Astrocyte (in vitro differentiated cells and primary cell): ENCODE data around the gene UTP18. TPM values are rescaled to one million over a fixed set of nuclear protein-coding genes. Genes with fewer than 3 reads are reported as not detected.
"Not testable (repeated sequence)": the region's sequence is repeated elsewhere in the genome, so short reads cannot be mapped to it uniquely, and the experiment has no call there.

ENCODE experiments used
- DNase-seq: peaks from one replicate; pipeline ENCODE4 v3.0.0-alpha.2; 2010; ENCODE audit warnings: low read depth
- FAIRE-seq: peaks from 2 replicates; lab custom pipeline; 2011; peaks lifted over from hg19 to GRCh38; lab: Jason Lieb, UNC
- H2AFZ ChIP-seq: 2 replicates; pipeline ENCODE4 v1.6.0; 2012; ENCODE audit warnings: low read depth, low read length, inconsistent platforms
- H3K27ac ChIP-seq: 2 replicates; pipeline ENCODE4 v1.5.1; 2011; ENCODE audit warnings: low read depth, low read length, inconsistent platforms
- H3K27me3 ChIP-seq: 2 replicates; pipeline ENCODE4 v1.6.0; 2011; ENCODE audit warnings: low read length, inconsistent platforms; ENCODE audit not compliant: insufficient read depth
- H3K36me3 ChIP-seq: 2 replicates; pipeline ENCODE4 v1.5.1; 2011; ENCODE audit warnings: low read length, inconsistent platforms; ENCODE audit not compliant: insufficient read depth
- H3K4me1 ChIP-seq: 2 replicates; pipeline ENCODE4 v1.5.1; 2011; ENCODE audit warnings: low read length, inconsistent platforms; ENCODE audit not compliant: insufficient read depth
- H3K4me2 ChIP-seq: 2 replicates; pipeline ENCODE4 v1.6.0; 2012; ENCODE audit warnings: low read length, inconsistent platforms
- H3K4me3 ChIP-seq: 2 replicates; pipeline ENCODE4 v1.5.1; 2011; ENCODE audit warnings: low read depth, mild to moderate bottlenecking, low read length, inconsistent platforms; ENCODE audit not compliant: insufficient read depth
- H3K79me2 ChIP-seq: 2 replicates; pipeline ENCODE4 v1.6.0; 2012; ENCODE audit warnings: mild to moderate bottlenecking, low read length, inconsistent platforms; ENCODE audit not compliant: insufficient read depth
- H3K9ac ChIP-seq: 2 replicates; pipeline ENCODE4 v1.6.0; 2012; ENCODE audit warnings: mild to moderate bottlenecking, low read length, inconsistent platforms
- H3K9me3 ChIP-seq: 2 replicates; pipeline ENCODE4 v1.5.1; 2012; ENCODE audit warnings: low read depth, mild to moderate bottlenecking, low read length, inconsistent platforms; ENCODE audit not compliant: insufficient read depth
- H4K20me1 ChIP-seq: 2 replicates; pipeline ENCODE4 v1.6.0; 2012; ENCODE audit warnings: low read length, inconsistent platforms; ENCODE audit not compliant: insufficient read depth
- H3K27ac Mint-ChIP-seq: one replicate; pipeline ENCODE4 v1.8.0; 2021; ENCODE audit warnings: mild to moderate bottlenecking, mixed read lengths; ENCODE audit not compliant: unreplicated experiment
- H3K27me3 Mint-ChIP-seq: one replicate; pipeline ENCODE4 v1.8.0; 2021; ENCODE audit warnings: low read depth, mixed read lengths; ENCODE audit not compliant: unreplicated experiment
- H3K36me3 Mint-ChIP-seq: one replicate; pipeline ENCODE4 v1.8.0; 2021; ENCODE audit warnings: low read depth, mixed read lengths; ENCODE audit not compliant: unreplicated experiment
- H3K4me1 Mint-ChIP-seq: one replicate; pipeline ENCODE4 v1.8.0; 2021; ENCODE audit warnings: low read depth, mixed read lengths; ENCODE audit not compliant: unreplicated experiment
- H3K4me3 Mint-ChIP-seq: one replicate; pipeline ENCODE4 v1.8.0; 2021; ENCODE audit warnings: mild to moderate bottlenecking, moderate library complexity, mixed read lengths; ENCODE audit not compliant: unreplicated experiment
- H3K9me3 Mint-ChIP-seq: one replicate; pipeline ENCODE4 v1.8.0; 2021; ENCODE audit warnings: mild to moderate bottlenecking, mixed read lengths; ENCODE audit not compliant: unreplicated experiment
- CTCF ChIP-seq: IDR thresholded peaks from 2 replicates; pipeline ENCODE4 v1.5.1; 2011; ENCODE audit warnings: low read depth, mild to moderate bottlenecking, inconsistent platforms, low read length, moderate library complexity; ENCODE audit not compliant: insufficient read depth
- EZH2 ChIP-seq: IDR thresholded peaks from 2 replicates; pipeline ENCODE4 v1.6.1; 2012; ENCODE audit warnings: mild to moderate bottlenecking, low read length, inconsistent platforms; ENCODE audit not compliant: insufficient read depth
- total RNA-seq: library from RNA; stranded (reverse); gene quantifications from 2 replicates; pipeline ENCODE4 v1.2.1, GENCODE V29; 2021

UTP18 gene
- total RNA-seq, 1 donor from 2014 or later = 35.0 TPM

GRCh38 chr17:51261024-51261963 lies 948 bp downstream of the UTP18 start:
- FAIRE-seq (no peak), DNase-seq (no peak)
- peak overlapping the region; percentile 97 for H3K4me3 ChIP-seq
- peaks cover 43% of the 10 kb centered on the region for H4K20me1 ChIP-seq
- H3K27me3 Mint-ChIP-seq = no peaks in the 10 kb centered on the region
- H3K4me1 Mint-ChIP-seq = peaks cover 34% of the 10 kb centered on the region
- H3K9me3 ChIP-seq = no peaks in the 10 kb centered on the region
- H3K27ac ChIP-seq = peak overlapping the region; percentile 99
- H3K4me3 Mint-ChIP-seq = peak overlapping the region; percentile 89
- peaks cover 20% of the 10 kb centered on the region for H3K4me1 ChIP-seq
- H3K36me3 ChIP-seq = peaks cover 9% of the 10 kb centered on the region
- H3K27me3 ChIP-seq = no peaks in the 10 kb centered on the region
- peak overlapping the region; percentile 99 for H3K4me2 ChIP-seq
- H3K9ac ChIP-seq = peak overlapping the region; percentile 95
- H3K27ac Mint-ChIP-seq = peak overlapping the region; percentile 42
- H3K9me3 Mint-ChIP-seq = no peaks in the 10 kb centered on the region
- peaks cover 83% of the 10 kb centered on the region for H3K79me2 ChIP-seq
- TF ChIP-seq CTCF = no peak
- no peak for TF ChIP-seq EZH2
- H3K36me3 Mint-ChIP-seq = peaks cover 2% of the 10 kb centered on the region
- peak overlapping the region; percentile 91 for H2AFZ ChIP-seq

- DNase-seq (no peak), FAIRE-seq (no peak)
Measured at GRCh38 chr17:51263006-51263405, 2.7 kb downstream of the UTP18 start.

GRCh38 chr17:51264466-51264865 lies 4.1 kb downstream of the UTP18 start:
- H3K9me3 ChIP-seq, H2AFZ ChIP-seq, H3K27ac ChIP-seq, H3K27me3 Mint-ChIP-seq, H3K4me3 ChIP-seq, H3K4me3 Mint-ChIP-seq, H3K9ac ChIP-seq, H3K27me3 ChIP-seq, FAIRE-seq, H3K36me3 Mint-ChIP-seq, H3K4me2 ChIP-seq, H3K9me3 Mint-ChIP-seq, DNase-seq: not testable (repeated sequence)
- H4K20me1 ChIP-seq = peaks cover 38% of the 10 kb centered on the region
- peaks cover 13% of the 10 kb centered on the region for H3K4me1 ChIP-seq
- Mint-ChIP-seq H3K4me1 (peaks cover 17% of the 10 kb centered on the region), H3K27ac (peak overlapping the region; percentile 34)
- H3K79me2 ChIP-seq = peaks cover 61% of the 10 kb centered on the region
- H3K36me3 ChIP-seq = peaks cover 29% of the 10 kb centered on the region

More at GRCh38 chr17:51263006-51263405, 2.7 kb downstream of the UTP18 start:
- Mint-ChIP-seq H3K9me3 (no peaks in the 10 kb centered on the region), H3K27me3 (no peaks in the 10 kb centered on the region), H3K27ac (peak overlapping the region; percentile 63), H3K4me3 (peak overlapping the region; percentile 78), H3K4me1 (peaks cover 18% of the 10 kb centered on the region), H3K36me3 (peaks cover 6% of the 10 kb centered on the region)
- Histone ChIP-seq H4K20me1 (peaks cover 44% of the 10 kb centered on the region), H3K27me3 (no peaks in the 10 kb centered on the region), H3K4me3 (no peak overlapping the region), H3K4me1 (peaks cover 20% of the 10 kb centered on the region), H3K27ac (no peak overlapping the region), H3K9ac (no peak overlapping the region), H3K4me2 (no peak overlapping the region), H2AFZ (no peak overlapping the region), H3K79me2 (peaks cover 72% of the 10 kb centered on the region), H3K9me3 (no peaks in the 10 kb centered on the region), H3K36me3 (peaks cover 22% of the 10 kb centered on the region)
- TF ChIP-seq EZH2 = no peak
- no peak for TF ChIP-seq CTCF
